HL-60/S4 treated with phorbol 12-myristate 13-acetate at 8.2 ng/mL for 4 days and 3 days (cell line): Measurements from ENCODE around the gene IQGAP2.
"Not testable (repeated sequence)": the region's sequence is repeated elsewhere in the genome, so short reads cannot be mapped to it uniquely, and the experiment has no call there.

ENCODE experiments used
- in situ Hi-C: fragments of 300-500 bp; cut with MboI; formaldehyde crosslinking; loops from 2 replicates; pipeline ENCODE4 v1.15.0; 2022; ENCODE audit warnings: low sequenced_read_pairs

IQGAP2 gene

DNA sequence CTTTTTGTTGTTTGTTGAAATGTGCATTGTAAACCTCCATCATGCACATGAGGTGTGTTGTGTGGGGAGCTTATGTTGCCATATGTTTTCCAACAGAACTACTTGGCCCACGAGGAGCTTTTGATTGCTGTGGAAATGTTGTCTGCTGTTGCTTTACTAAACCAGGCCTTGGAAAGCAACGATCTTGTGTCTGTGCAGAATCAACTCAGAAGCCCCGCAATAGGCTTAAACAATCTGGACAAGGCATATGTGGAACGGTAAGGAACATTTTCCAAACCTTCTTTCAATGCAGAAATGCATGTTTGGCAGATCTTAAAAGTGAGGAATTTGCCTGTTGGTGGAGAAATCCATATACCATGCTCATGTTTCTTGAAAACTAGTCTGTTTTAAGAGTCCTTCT is 197.6 kb downstream of the IQGAP2 start:
- in situ Hi-C loops = no loop called here

DNA sequence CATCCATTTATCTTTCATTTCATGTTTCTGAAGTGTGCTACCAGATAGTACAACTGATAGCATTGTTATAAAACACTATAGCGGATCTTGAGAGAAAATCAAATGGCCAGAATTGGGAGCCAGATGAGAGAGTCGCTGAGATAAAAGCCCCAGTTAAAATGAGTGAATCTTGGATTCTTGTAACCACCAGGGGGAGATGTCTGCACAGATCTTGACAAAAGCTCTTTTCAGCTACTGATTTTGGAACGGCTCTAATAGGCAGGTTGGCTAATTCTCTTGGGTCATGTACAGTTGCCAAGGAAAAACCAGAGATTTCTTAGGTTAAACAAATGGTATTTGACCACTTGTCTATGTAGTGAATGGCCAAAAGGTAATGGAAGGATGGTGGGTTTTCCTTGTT is 198.4 kb downstream of the IQGAP2 start:
- in situ Hi-C loops = no loop called here

DNA sequence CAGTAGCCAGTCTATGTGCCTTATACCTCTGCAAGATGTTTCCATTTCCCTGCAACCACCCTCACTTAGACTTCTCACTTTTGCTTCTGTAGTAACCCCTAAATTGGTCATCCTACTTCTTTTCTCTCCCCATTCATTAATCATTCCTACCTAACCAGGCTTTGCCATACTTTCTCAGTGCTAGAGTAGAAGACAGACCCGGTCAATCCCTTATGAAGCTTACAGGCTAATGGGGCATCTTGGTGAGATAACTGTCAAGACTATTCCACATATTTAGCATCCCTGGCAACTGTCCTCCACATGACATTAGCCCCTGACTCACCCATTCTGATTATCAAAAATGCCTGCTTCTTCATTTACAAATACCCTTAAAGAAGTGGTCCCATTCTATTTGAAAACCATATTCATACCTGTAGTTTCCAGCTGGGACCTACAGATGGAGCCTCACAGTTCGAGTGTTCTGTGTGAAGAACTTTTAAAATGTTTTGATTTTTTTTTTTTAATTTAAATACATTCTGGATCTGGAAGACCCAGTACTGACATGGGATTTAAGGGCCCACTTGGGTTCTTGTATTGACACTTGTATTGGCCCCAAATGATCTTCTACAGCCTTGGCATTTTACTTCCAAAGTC is 199.1 kb downstream of the IQGAP2 start:
- in situ Hi-C loops = no loop called here

DNA sequence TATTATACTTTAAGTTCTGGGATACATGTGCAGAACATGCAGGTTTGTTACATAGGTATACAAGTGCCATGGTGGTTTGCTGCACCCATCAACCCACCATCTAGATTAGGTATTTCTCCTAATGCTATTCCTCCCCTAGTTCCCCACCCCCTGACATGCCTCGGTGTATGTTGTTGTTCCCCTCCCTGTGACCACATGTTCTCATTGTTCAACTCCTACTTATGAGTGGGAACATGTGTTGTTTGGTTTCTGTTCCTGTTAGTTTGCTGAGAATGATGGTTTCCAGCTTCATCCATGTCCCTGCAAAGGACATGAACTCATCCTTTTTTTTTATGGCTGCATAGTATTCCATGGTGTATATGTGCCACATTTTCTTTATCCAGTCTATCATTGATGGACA is 200.9 kb downstream of the IQGAP2 start:
- in situ Hi-C loops = not testable (repeated sequence)

DNA sequence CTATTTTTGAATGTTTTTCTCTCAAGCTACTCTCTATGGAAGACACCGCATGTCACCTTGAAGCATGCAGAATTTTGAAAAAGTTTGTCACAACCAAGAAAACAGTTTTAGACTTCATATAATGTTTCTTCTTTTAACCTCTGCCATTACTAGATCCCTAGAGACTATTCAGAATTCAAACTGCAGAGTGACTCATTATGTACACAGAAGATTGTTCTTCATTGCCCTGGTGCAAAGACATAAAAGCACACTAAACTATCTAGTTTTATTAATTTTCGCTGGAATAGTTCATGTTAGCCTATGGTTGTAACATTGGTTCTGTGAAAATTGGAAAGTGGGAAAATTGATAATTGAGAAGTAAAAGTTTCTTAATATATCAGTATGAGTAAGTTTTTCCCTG is 201.8 kb downstream of the IQGAP2 start:
- in situ Hi-C loops = no loop called here

DNA sequence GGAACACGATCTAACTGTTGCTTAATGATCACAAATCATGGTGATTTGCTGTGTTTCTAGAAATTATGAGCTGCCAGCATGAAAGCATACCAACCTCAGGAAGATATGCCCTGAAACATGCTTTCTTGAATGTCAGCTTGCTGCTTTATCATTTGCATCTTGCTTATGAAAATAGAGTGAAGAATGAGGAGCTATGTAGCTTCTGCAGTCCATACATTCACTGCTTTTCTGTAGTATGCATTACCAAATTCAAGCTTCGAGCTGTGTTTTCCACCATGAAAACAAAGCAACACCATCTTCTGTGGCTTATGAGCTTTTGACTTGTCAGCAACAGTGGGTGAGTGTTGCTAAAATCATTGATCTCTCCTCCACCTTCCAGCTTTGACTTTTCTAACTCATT is 203.6 kb downstream of the IQGAP2 start:
- in situ Hi-C loops = no loop called here

DNA sequence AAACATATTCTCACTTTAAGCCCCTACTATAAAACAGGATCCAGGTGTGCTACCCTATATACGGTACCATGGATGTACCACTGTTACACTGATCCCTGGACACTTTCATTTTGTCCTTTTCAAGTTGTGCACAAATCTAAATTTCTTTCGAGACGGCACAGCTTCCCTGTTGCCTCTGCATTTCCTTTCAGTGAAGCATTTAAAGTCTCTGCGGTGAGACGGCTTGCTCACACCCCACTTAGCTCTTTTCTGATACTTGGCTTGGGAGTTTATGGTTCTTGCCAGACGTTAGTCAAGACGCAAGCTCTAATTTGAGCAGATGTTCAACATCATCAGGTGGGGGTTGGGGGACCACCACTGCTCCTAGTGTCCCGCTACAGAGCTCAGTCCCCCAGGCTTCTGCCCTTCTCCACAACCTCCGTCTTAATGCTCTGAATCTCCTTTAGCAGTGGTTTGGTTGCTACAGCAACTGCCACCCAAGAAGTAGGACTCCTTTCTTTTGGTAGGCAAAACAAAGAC is 204.3 kb downstream of the IQGAP2 start:
- in situ Hi-C loops = no loop called here

DNA sequence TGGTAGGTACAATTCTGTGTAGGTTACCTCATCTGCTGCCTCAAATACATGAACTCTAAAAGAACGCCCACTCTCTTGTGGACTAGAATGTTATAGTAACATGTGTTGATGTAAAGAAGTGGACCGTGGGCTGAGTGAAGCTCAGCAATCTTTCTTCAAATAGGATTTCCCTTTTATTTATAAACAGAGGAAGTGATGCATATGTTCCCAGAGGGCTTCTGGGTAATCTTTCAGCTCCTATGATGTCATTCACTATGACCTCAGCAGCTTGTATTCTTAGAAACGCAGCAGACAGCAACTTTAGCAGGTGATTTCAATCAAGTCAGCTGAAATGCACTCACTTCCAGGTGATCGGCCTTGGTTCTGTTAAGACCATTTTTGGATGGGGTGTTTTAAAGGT is 205.7 kb downstream of the IQGAP2 start:
- in situ Hi-C loops = no loop called here

DNA sequence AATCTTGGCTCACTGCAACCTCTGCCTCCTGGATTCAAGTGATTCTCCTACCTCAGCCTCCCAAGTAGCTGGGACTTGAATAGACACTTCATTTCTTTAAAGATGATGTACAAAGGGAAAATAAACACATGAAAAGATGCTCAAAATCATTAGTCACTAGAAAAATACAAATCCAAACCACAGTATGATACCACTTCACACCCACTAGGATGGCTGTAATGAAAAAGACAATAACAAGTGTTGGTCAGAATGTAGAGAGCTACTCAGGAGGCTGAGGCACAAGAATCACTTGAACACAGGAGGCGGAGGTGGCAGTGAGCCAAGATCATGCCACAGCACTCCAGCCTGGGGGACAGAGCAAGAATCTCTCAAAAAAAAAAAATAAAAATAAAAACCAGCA is 207.1 kb downstream of the IQGAP2 start:
- in situ Hi-C loops = no loop called here

DNA sequence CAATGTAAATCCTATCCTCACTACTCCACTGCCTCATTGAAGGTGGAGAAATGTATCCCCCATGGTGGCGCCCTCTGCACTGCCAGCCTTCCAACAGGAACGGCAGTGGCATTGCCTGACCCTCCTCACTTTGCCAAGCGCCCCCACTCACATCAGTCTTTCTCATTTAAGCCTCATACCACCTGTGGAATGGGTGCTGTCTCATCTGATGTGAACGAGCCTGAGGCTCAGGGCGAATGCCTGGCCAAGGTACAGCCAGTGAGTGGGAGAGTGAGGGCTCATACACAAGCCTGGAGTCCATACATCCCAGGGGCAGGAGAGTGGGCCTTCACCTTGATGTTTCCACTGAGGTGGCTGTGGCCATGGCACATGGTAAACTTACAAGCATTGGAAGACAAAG is 209.9 kb downstream of the IQGAP2 start:
- in situ Hi-C loops = no loop called here

DNA sequence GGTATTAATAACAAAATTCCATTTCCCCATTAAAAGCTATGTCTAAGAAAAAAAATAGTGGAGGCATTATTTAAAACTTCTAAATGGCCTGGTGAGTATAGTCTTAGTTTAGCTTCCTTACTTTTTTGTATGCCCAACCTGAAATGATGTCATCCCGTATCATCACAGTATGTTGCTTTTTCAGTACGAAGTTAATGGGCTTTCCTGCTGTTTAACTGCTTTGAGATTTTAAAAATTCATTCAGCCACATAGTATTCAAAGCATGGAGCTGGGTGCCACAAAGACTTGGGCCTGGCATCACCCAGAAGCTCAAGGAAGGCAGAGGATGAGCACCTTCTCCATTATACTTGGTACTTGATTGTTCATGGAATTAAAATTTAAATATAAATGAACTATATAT is 212.7 kb downstream of the IQGAP2 start:
- in situ Hi-C loops = no loop called here

DNA sequence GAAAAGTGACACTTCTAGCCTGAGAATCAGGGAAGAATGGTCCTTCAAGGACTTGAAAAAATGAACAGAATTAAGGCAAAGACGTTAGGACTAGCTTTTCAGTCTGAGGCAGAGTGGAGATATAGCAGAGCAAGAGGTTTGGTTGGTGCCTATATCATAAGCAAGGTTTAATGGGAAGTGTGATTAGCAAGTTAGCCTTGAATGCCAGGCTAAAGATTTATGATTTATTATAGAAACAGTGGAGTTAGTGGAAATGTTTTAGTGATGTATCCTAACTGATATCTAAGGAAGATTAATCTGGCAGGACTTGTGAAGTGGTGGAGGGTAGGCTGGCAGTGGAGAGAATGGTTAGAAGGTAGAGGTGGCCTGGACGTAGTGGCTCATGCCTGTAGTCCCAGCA is 213.1 kb downstream of the IQGAP2 start:
- in situ Hi-C loops = no loop called here

DNA sequence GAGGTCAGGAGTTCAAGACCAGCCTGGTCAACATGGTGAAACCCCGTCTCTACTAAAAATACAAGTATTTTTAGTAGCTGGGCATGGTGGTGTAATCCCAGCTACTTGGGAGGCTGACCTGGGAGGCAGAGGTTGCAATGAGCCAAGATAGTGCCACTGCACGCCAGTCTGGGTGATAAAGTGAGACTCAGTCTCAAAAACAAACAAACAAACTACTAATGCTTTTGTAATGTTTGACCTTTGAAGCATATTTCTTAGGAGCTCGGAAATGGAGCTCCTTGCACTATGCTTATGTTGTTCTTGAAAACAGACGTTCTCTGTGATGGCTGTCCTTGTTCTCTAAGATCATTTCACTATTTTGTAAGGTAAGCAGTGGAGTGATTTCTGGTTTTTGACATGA is 214.1 kb downstream of the IQGAP2 start:
- in situ Hi-C loops = no loop called here

DNA sequence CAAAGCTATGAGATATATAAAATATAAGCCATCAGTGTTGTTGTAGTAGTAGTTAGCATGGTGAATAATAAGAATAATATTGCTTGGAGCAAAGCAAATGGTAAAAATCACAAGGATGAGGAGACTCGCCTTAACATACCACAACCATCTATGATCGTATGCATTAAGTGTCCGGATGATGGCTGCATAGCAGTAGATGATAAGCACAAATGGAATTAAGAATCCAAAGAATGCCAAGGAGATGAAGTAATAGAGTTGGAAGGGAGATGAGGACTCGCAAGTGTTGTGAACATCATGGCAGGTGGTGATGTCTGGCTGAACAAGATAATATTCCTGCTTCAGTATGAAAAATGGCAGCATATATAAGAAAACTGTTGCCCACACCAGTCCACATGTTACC is 214.6 kb downstream of the IQGAP2 start:
- in situ Hi-C loops = no loop called here

DNA sequence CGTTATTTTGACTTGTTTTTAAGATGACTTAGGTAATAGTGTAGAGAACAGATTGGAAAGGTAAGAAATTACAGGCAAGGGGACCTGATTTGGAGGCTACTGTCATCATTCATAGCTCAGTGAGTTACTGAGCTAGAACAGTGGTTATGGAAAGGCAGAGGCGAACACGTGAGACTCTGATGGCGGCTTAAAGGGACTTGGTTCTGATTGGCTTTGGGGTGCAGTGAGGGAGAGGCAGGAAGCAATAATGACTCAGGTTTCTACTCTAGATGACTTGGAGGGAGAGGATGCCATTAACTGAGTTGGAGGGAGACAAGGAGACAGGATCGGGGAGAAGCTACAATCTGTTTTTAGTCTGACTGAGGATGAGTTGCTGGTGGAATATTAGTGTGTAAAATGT is 217.1 kb downstream of the IQGAP2 start:
- in situ Hi-C loops = no loop called here

DNA sequence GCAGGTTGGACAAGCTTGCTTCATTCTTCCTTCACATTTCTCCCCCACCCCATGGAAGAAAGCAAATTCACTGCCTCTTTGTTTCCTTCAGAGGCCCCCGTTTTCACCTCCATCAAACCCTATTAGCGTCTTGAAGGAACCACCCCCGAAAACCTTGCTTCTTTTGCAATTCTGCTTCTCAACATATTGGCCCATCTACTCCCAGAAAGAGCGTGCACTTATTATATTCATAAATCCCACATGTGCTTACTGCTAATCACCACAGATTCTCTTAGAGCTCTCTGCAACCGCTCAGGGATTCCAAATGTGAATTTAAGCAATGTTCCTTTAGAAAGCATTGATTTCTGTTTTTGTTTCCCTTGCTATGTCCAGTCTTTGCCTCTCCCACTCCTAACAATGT is 219.0 kb downstream of the IQGAP2 start:
- in situ Hi-C loops = no loop called here

DNA sequence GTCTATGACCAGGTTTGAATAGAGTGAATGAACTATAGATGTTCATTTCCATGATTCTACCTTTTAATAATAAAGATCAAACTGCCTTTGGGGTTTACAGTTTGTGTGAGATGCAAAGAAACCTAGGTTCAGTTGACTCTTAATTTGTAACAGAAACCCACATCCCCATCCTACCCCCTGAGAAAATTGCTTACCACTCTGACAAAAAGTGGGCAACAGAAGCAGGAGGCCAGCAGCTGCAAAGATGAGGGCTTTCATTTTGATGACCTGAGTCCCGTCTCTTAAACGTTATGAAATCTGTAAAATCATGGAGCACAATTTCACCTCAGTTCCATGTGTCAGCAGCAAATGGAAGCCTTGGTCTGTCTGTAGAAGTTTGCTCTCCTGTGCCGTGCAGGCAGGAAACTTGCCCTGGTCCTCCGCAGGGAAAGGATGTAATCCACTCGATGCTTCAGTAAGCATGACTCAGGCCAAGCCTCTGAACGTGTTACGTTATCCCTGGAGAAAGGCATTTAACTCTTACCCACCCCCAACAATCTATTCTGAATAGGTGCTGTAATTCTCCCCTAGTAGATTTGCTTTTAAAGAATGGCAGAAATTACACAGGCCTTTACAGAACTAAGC is 220.0 kb downstream of the IQGAP2 start, which contains the start of gene F2RL2:
Gene F2RL2, minus strand, starts transcription at position 431 of the 624 bp plus-strand sequence. Its CDS starts 173 bp downstream, at position 258.
- in situ Hi-C loops = no loop called here

DNA sequence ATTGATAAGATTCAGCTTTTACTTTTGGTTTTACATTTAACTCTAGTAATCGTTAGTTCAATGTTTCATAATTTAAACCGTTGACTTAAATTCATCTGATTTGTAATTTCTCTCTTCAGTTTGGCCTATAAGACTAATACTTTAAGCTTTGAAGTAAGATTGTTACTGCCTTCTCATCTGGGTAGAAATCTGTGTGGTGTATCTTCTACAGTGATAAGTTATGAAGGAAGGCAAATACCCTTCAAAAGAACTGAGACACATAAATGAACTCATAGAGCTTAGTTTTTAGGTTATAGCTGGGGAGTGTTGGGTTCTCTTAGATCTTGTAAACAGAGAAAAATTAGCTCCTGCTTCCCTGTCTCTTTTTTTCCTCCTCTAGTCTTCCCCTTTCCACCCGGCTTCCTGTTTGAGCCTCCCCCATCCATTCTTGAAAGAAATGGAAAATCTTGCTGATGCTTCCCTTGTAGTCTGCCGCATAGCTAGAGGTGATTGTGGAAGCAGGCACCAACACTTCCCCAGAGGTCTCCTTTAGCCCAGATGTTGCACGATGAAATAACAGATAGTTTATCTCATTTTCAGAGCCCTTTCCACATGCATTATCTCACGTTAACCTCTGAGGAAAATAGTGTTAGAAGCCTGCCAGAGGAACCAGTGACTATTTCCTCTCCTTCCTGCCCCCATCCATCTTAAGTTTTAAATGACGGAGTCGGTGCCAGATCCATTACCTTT is 222.2 kb downstream of the IQGAP2 start:
- in situ Hi-C loops = no loop called here

DNA sequence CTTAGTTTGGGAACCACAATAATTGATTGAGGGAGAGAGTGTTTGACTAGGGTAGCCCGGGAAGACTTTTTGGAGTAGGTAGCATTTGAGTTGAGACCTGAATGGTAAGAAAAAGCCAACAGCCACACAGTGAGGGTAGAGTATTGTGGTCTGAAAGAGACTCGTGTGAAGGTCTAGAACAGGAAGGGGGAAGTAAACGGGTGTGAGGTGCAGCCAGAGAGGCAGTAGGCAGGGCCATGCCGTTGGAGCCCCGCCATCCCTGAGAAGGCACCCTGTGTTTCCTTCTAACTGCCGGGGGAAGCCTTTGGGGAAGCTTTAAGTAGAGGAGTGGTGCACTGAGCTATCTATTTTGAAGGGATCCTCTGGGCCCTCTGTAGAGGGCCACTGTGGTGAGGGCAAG is 223.7 kb downstream of the IQGAP2 start:
- in situ Hi-C loops = no loop called here

DNA sequence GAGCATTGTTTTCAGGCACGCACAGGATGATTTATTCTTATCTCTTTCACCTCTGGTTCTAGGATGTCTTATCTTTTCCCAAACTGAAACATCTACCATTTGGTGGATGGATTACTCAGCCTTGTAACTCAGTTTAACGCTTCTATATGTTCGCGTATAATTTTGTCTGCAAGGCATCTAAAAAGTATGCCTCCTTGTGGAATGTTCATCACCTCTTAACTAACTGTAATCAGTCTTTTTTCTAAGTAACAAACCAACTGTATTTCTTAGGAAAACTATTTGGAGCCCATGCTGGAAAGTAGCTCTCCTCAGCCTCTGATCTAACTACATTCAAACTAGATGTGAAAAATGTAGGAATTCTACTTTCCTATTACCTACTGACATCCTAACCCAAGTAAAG is 231.6 kb downstream of the IQGAP2 start:
- in situ Hi-C loops = no loop called here

DNA sequence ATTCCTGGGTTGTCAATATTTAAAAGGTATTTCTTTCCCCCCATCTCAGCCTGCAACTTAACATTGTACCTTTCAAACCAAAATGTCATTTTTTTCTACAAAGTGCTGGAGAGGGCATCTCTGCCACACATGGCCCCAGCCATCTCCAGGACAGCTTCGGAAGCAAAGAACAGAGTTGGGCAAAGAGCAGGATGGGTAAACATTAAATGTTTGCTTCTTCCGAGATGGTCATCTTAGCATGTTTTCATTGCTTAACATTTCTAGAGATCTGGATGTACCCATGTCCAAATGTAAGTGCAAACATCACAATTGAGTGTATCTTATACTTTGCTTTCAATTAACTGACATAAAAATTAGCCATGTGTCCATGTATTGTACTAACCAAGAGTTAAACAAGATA is 234.4 kb downstream of the IQGAP2 start:
- in situ Hi-C loops = no loop called here

DNA sequence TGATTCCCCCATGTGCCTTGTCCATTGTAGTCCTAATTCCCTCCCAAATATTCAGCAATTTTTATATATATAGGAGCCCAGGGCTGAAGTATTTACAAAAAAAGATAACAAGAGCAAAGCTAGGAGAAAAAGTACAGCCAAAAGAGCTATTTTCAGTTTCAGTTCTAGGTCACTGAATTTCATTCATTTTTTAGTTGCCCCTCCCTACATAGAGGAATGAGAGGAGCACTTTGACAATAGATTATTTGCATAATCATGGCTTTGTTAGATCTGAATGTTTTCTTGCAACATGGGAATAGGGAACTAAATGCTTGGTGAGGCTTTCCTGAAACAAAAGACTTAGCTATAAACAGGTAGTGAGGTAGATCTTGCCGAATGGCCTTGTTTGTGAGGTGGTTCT is 235.4 kb downstream of the IQGAP2 start:
- in situ Hi-C loops = no loop called here
